IMR-90 (cell line): ENCODE measurements around the gene NRCAM. TPM values are rescaled to one million over a fixed set of nuclear protein-coding genes. Genes with fewer than 3 reads are reported as not detected.

ENCODE experiments used
- ATAC-seq: fragments of 200-7000 bp; cut with Tn5 transposase; 2 replicates; pipeline ENCODE4 v1.9.1; 2020; ENCODE audit warnings: low read depth, mild to moderate bottlenecking, moderate library complexity
- BruUV-seq: library from RNA; stranded (reverse); fragments of 400-500 nt; replicated peaks from 2 replicates; lab custom pipeline; 2021; lab: Mats Ljungman, UMichigan
- CTCF ChIA-PET: fragments of 300-600 bp; formaldehyde crosslinking; extraction: SDS; loops from one replicate; lab custom pipeline; 2021; ENCODE audit warnings: antibody characterized with exemption; lab: Yijun Ruan, JAX
- POLR2A ChIA-PET: fragments of 300-600 bp; sonication (Branson Sonifier 250); formaldehyde crosslinking; loops from one replicate; lab custom pipeline; 2022; ENCODE audit warnings: antibody characterized with exemption; ENCODE audit not compliant: unreplicated experiment; lab: Charles Lee
- DNase-seq: peaks from one replicate; pipeline ENCODE4 v3.0.0; 2013
- H2AFZ ChIP-seq: replicated peaks from 2 replicates; pipeline ENCODE3; 2013; ENCODE audit warnings: low read length, mild to moderate bottlenecking; ENCODE audit not compliant: poor library complexity
- H2AK5ac ChIP-seq: 2 replicates; pipeline ENCODE4 v1.6.1; 2013; ENCODE audit warnings: low read depth, low read length, inconsistent platforms
- H2AK9ac ChIP-seq: replicated peaks from 2 replicates; pipeline ENCODE3; 2013; ENCODE audit warnings: mild to moderate bottlenecking, low read depth, low read length, moderate library complexity; ENCODE audit not compliant: poor library complexity
- H2BK120ac ChIP-seq: 2 replicates; pipeline ENCODE4 v1.6.1; 2013; ENCODE audit warnings: low read depth, low read length, inconsistent platforms
- H2BK15ac ChIP-seq: 3 replicates; pipeline ENCODE4 v1.6.1; 2013; ENCODE audit warnings: low read depth, low read length, inconsistent platforms
- H2BK20ac ChIP-seq: 2 replicates; pipeline ENCODE4 v1.6.1; 2013; ENCODE audit warnings: low read depth, mild to moderate bottlenecking, inconsistent platforms, low read length, moderate library complexity
- H2BK5ac ChIP-seq: 2 replicates; pipeline ENCODE4 v1.6.1; 2013; ENCODE audit warnings: mild to moderate bottlenecking, low read depth, low read length, inconsistent platforms; ENCODE audit not compliant: poor library complexity, severe bottlenecking
- H3K14ac ChIP-seq: replicated peaks from 2 replicates; pipeline ENCODE4 v1.6.1; 2013; ENCODE audit warnings: low read depth, low read length, inconsistent platforms
- H3K18ac ChIP-seq: 2 replicates; pipeline ENCODE4 v1.6.1; 2013; ENCODE audit warnings: low read depth, low read length, control low read depth
- H3K23ac ChIP-seq: 2 replicates; pipeline ENCODE4 v1.6.1; 2013; ENCODE audit warnings: low read depth, low read length, inconsistent platforms
- H3K27ac ChIP-seq: 2 replicates; pipeline ENCODE4 v1.5.1; 2013; ENCODE audit warnings: mild to moderate bottlenecking, control low read depth, low read length; ENCODE audit not compliant: insufficient read depth
- H3K27me3 ChIP-seq: 2 replicates; pipeline ENCODE4 v1.6.1; 2013; ENCODE audit warnings: low read length; ENCODE audit not compliant: control insufficient read depth, insufficient read depth
- H3K36me3 ChIP-seq: 2 replicates; pipeline ENCODE4 v1.6.1; 2013; ENCODE audit warnings: low read length, mixed read lengths; ENCODE audit not compliant: control insufficient read depth, insufficient read depth
- H3K4ac ChIP-seq: 2 replicates; pipeline ENCODE4 v1.6.1; 2013; ENCODE audit warnings: low read depth, low read length, inconsistent platforms
- H3K4me1 ChIP-seq: 2 replicates; pipeline ENCODE4 v1.6.1; 2013; ENCODE audit warnings: low read length, mixed read lengths; ENCODE audit not compliant: control insufficient read depth, insufficient read depth
- H3K4me2 ChIP-seq: 2 replicates; pipeline ENCODE4 v1.6.1; 2013; ENCODE audit warnings: low read depth, mild to moderate bottlenecking, control low read depth, low read length, moderate library complexity
- H3K4me3 ChIP-seq: 2 replicates; pipeline ENCODE4 v1.5.1; 2013; ENCODE audit warnings: low read depth, mild to moderate bottlenecking, control low read depth, low read length, moderate library complexity; ENCODE audit not compliant: insufficient read depth
- H3K56ac ChIP-seq: 2 replicates; pipeline ENCODE4 v1.6.1; 2013; ENCODE audit warnings: low read length, inconsistent platforms; ENCODE audit not compliant: insufficient read depth; ENCODE audit errors: extremely low read depth
- H3K79me1 ChIP-seq, 2 experiments: 2 replicates each; pipeline ENCODE4 v1.6.1; 2013; ENCODE audit warnings: low read length in 2 of 2, inconsistent platforms in 1 of 2, low read depth in 1 of 2
- H3K9ac ChIP-seq: 2 replicates; pipeline ENCODE4 v1.6.1; 2013; ENCODE audit warnings: low read depth, low read length, control low read depth
- H3K9me1 ChIP-seq: 2 replicates; pipeline ENCODE4 v1.6.1; 2013; ENCODE audit warnings: low read length, inconsistent platforms; ENCODE audit not compliant: insufficient read depth
- H3K9me3 ChIP-seq: 2 replicates; pipeline ENCODE4 v1.6.1; 2013; ENCODE audit warnings: low read length; ENCODE audit not compliant: control insufficient read depth, insufficient read depth
- H4K20me1 ChIP-seq: 2 replicates; pipeline ENCODE4 v1.6.1; 2013; ENCODE audit warnings: low read length, inconsistent platforms; ENCODE audit not compliant: insufficient read depth
- H4K5ac ChIP-seq: 2 replicates; pipeline ENCODE4 v1.6.1; 2013; ENCODE audit warnings: mild to moderate bottlenecking, low read depth, low read length, control low read depth
- H4K8ac ChIP-seq, 2 experiments: 2 replicates each; pipeline ENCODE4 v1.6.1; 2013; ENCODE audit warnings: low read depth in 2 of 2, low read length in 2 of 2, control low read depth in 1 of 2, inconsistent platforms in 1 of 2
- H4K91ac ChIP-seq: 2 replicates; pipeline ENCODE4 v1.6.1; 2013; ENCODE audit warnings: low read depth, low read length, inconsistent platforms; ENCODE audit not compliant: insufficient read depth
- CHD1 ChIP-seq: IDR thresholded peaks from 2 replicates; pipeline ENCODE4 v1.6.1; 2012; ENCODE audit warnings: low read depth, low read length, improper control_type of control experiment
- MAZ ChIP-seq: IDR thresholded peaks from 2 replicates; pipeline ENCODE4 v1.6.1; 2012; ENCODE audit warnings: low read depth, mild to moderate bottlenecking, low read length, improper control_type of control experiment, moderate library complexity, borderline replicate concordance
- RCOR1 ChIP-seq: IDR thresholded peaks from 2 replicates; pipeline ENCODE4 v1.6.1; 2012; ENCODE audit warnings: mild to moderate bottlenecking, low read length, improper control_type of control experiment; ENCODE audit not compliant: insufficient replicate concordance
- WGBS, 2 experiments: methylation state at CpG; one replicate each; pipeline versions ENCODE4 v1.1.5 to v1.1.7; 2013; ENCODE audit warnings: missing lambda C conversion rate in 2 of 2; ENCODE audit not compliant: insufficient read length in 1 of 2; ENCODE audit errors: extremely low coverage in 2 of 2; 5-methylcytosine and 5-hydroxymethylcytosine counted together
- dilution Hi-C: fragments of 300-500 bp; cut with HindIII; formaldehyde crosslinking; loops from one replicate; pipeline ENCODE4 v1.14.3; 2018; ENCODE audit warnings: low sequenced_read_pairs; ENCODE audit not compliant: unreplicated experiment
- in situ Hi-C: fragments of 300-500 bp; cut with MboI; formaldehyde crosslinking; loops from 3 replicates; pipeline ENCODE4 v1.14.3; 2019; ENCODE audit warnings: low sequenced_read_pairs, inconsistent platforms, mixed read lengths
- intact Hi-C: fragments of 100-400 bp; cut with micrococcal nuclease; formaldehyde crosslinking; loops from 2 replicates; pipeline ENCODE4 v1.10.0; 2022
- polyA plus RNA-seq, 3 experiments: library from polyadenylated mRNA; depleted of rRNA; stranded (reverse); fragments of >200 nt; gene quantifications; 2 replicates each; pipeline ENCODE4 v1.2.3, GENCODE V29; 2012; ENCODE audit warnings: low replicate concordance in 1 of 3
- total RNA-seq: library from RNA; depleted of rRNA; stranded (reverse); fragments of >200 nt; gene quantifications from 2 replicates; pipeline ENCODE4 v1.2.3, GENCODE V29; 2012

Gene NRCAM
- total and polyA plus RNA-seq, 2 of the 4 experiments (the other 2 are of a cell fraction) = 0.46 to 1.1 TPM

DNA sequence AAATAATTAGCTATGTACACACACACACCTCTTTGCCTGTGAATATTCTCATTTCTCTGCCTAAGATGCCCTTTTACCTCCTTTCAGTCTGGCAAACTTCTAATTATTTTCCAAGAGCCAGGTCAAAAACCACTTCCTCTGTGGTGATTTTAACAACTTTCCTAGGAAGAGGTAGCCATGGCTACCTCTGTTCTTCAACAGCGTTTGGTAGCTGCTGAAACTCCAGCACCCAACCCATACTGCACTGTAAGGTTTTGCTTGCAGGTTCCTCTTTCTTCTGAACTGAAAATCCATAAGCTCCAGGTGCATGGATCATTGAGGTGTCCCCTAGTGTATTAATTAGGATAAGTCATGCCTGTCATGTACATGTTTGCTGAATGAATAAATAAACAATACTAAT is 25.6 kb downstream of the NRCAM start:
- H3K4me3 ChIP-seq = no peak overlapping the region
- ChIA-PET POLR2A (no interaction called here), CTCF (interaction anchor here (0.8 to 1.4 kb wide), 2 partner anchors 10 to 12 kb away, joined by 3 to 4 read pairs; no protein-coding TSS in a partner anchor)
- no peak overlapping the region for H2BK5ac ChIP-seq
- no peak overlapping the region for H3K27ac ChIP-seq
- no peak overlapping the region for H2AK5ac ChIP-seq
- dilution Hi-C loops = no loop called here
- no peak overlapping the region for H4K91ac ChIP-seq
- H3K9me1 ChIP-seq = no peaks in the 10 kb centered on the region
- no peak overlapping the region for H3K9ac ChIP-seq
- DNase-seq (no peak), ATAC-seq (no peak)
- BruUV-seq = no TSS peak
- no peaks in the 10 kb centered on the region for H3K4me1 ChIP-seq
- H2AK9ac ChIP-seq = no peak overlapping the region
- no peak overlapping the region for H2BK120ac ChIP-seq
- H4K8ac ChIP-seq = no peak overlapping the region
- no CpG with 5 or more reads among the region's 1 CpG for WGBS, 2 experiments
- intact Hi-C loops = no loop called here
- TF ChIP-seq CHD1 (no peak), RCOR1 (no peak), MAZ (no peak)
- in situ Hi-C loops = no loop called here
- H3K27me3 ChIP-seq = no peaks in the 10 kb centered on the region; the same call in 1 of the 2 replicates
- H3K4me2 ChIP-seq = no peak overlapping the region
- H3K79me1 ChIP-seq = no peaks in the 10 kb centered on the region
- no peak overlapping the region for H3K18ac ChIP-seq
- no peak overlapping the region for H3K4ac ChIP-seq
- no peak overlapping the region for H4K5ac ChIP-seq
- no peak overlapping the region for H2BK20ac ChIP-seq
- no peaks in the 10 kb centered on the region for H4K20me1 ChIP-seq
- no peak overlapping the region for H2BK15ac ChIP-seq
- no peak overlapping the region for H3K56ac ChIP-seq
- no peaks in the 10 kb centered on the region for H3K36me3 ChIP-seq
- no peak overlapping the region for H2AFZ ChIP-seq
- no peaks in the 10 kb centered on the region for H3K9me3 ChIP-seq
- H3K14ac ChIP-seq = no peak overlapping the region
- H3K23ac ChIP-seq = no peak overlapping the region
